Liver (tissue), 9 donors: ENCODE data around the gene HOMER3. TPM values are rescaled to one million over a fixed set of nuclear protein-coding genes. Genes with fewer than 3 reads are reported as not detected.

Experiments
- DNase-seq: peaks from one replicate; pipeline ENCODE4 v3.0.0-alpha.2; 2017; ENCODE audit warnings: low spot score
- H3K27ac ChIP-seq, 2 donors: one replicate each; pipeline ENCODE4 v1.7.0; 2013; ENCODE audit warnings: inconsistent platforms in 2 of 2, low read length in 2 of 2, control low read depth in 1 of 2, low read depth in 1 of 2, mild to moderate bottlenecking in 1 of 2
- H3K27me3 ChIP-seq, 4 donors: one replicate each; pipeline versions ENCODE4 v1.6.1 to v1.7.0; 2013; ENCODE audit warnings: low read length in 3 of 4, inconsistent platforms in 1 of 4, mild to moderate bottlenecking in 1 of 4, moderate library complexity in 1 of 4; ENCODE audit not compliant: control insufficient read depth in 4 of 4, insufficient read depth in 4 of 4
- H3K36me3 ChIP-seq, 4 donors: one replicate each; pipeline versions ENCODE4 v1.6.1 to v1.7.0; 2013; ENCODE audit warnings: low read length in 3 of 4, mild to moderate bottlenecking in 3 of 4, low read depth in 1 of 4, moderate library complexity in 1 of 4; ENCODE audit not compliant: control insufficient read depth in 4 of 4, insufficient read depth in 3 of 4
- H3K4me1 ChIP-seq, 4 donors: one replicate each; pipeline versions ENCODE4 v1.6.1 to v1.7.0; 2013; ENCODE audit warnings: low read length in 3 of 4, mild to moderate bottlenecking in 3 of 4, moderate library complexity in 1 of 4; ENCODE audit not compliant: control insufficient read depth in 4 of 4, insufficient read depth in 4 of 4
- H3K4me3 ChIP-seq, 3 donors: one replicate each; pipeline versions ENCODE4 v1.6.1 to v1.7.0; 2013; ENCODE audit warnings: low read length in 3 of 3, control low read depth in 1 of 3, low read depth in 1 of 3, mild to moderate bottlenecking in 1 of 3
- H3K9ac ChIP-seq, 2 donors: one replicate each; pipeline ENCODE4 v1.7.0; 2013; ENCODE audit warnings: low read length in 2 of 2, mild to moderate bottlenecking in 2 of 2, moderate library complexity in 2 of 2, control low read depth in 1 of 2, low read depth in 1 of 2
- H3K9me3 ChIP-seq, 4 donors: one replicate each; pipeline versions ENCODE4 v1.6.1 to v1.7.0; 2013; ENCODE audit warnings: low read length in 3 of 4; ENCODE audit not compliant: control insufficient read depth in 4 of 4
- FOXA1 ChIP-seq: IDR thresholded peaks from 2 replicates; pipeline ENCODE4 v1.6.1; 2016; ENCODE audit warnings: antibody characterized with exemption
- FOXA2 ChIP-seq: IDR thresholded peaks from 2 replicates; pipeline ENCODE4 v1.6.1; 2016; ENCODE audit warnings: antibody characterized with exemption
- GABPA ChIP-seq, 2 donors: IDR thresholded peaks in 1 of 2; conservative IDR thresholded peaks in 1 of 2; 2 replicates each; pipeline ENCODE4 v1.6.1; 2016; ENCODE audit warnings: antibody characterized with exemption in 2 of 2, mild to moderate bottlenecking in 1 of 2, moderate library complexity in 1 of 2
- HNF4A ChIP-seq, 2 donors: conservative IDR thresholded peaks; 2 replicates each; pipeline ENCODE4 v1.6.1; 2016; ENCODE audit warnings: antibody characterized with exemption in 2 of 2, mild to moderate bottlenecking in 2 of 2
- HNF4G ChIP-seq: IDR thresholded peaks from 2 replicates; pipeline ENCODE4 v1.6.1; 2016; ENCODE audit warnings: antibody characterized with exemption
- JUND ChIP-seq, 2 donors: IDR thresholded peaks; 2 replicates each; pipeline ENCODE4 v1.6.1; 2016; ENCODE audit warnings: antibody characterized with exemption in 2 of 2
- NR2F2 ChIP-seq: IDR thresholded peaks from 2 replicates; pipeline ENCODE4 v1.6.1; 2016; ENCODE audit warnings: antibody characterized with exemption
- RAD21 ChIP-seq, 2 donors: IDR thresholded peaks; 2 replicates each; pipeline ENCODE4 v1.6.1; 2016; ENCODE audit warnings: antibody characterized with exemption in 2 of 2, mild to moderate bottlenecking in 2 of 2
- RXRA ChIP-seq, 2 donors: IDR thresholded peaks; 2 replicates each; pipeline ENCODE4 v1.6.1; 2017 to 2018; ENCODE audit warnings: antibody characterized with exemption in 2 of 2, mild to moderate bottlenecking in 1 of 2
- SP1 ChIP-seq: IDR thresholded peaks from 2 replicates; pipeline ENCODE4 v1.6.1; 2018; ENCODE audit warnings: antibody characterized with exemption, mild to moderate bottlenecking
- TAF1 ChIP-seq: conservative IDR thresholded peaks from 2 replicates; pipeline ENCODE4 v1.6.1; 2016; ENCODE audit warnings: antibody characterized with exemption, mild to moderate bottlenecking
- YY1 ChIP-seq: IDR thresholded peaks from 2 replicates; pipeline ENCODE4 v1.6.1; 2016; ENCODE audit warnings: antibody characterized with exemption, mild to moderate bottlenecking
- WGBS: extraction: QIAGEN DNeasy Blood & Tissue Kit; methylation state at CpG from one replicate; pipeline ENCODE4 v1.1.7; 2013; 5-methylcytosine and 5-hydroxymethylcytosine counted together
- polyA plus RNA-seq, 2 donors: library from polyadenylated mRNA; stranded (reverse) in 1 of 2; unstranded in 1 of 2; fragments of 200-250 nt in 1 of 2; fragments of >200 nt in 1 of 2; fragmentation: Nextera tagmentation in 1 of 2; extraction: Ambion mirVana in 1 of 2; gene quantifications; one replicate each; pipeline versions ENCODE4 v1.2.1 to v1.2.3, GENCODE V29; 2013 to 2015
- total RNA-seq, 2 donors: library from RNA; depleted of rRNA; stranded (reverse); fragments of >200 nt; gene quantifications; one replicate each; pipeline ENCODE4 v1.2.3, GENCODE V29; 2014
- TF ChIP-seq, protein P1 (sequence below): IDR thresholded peaks from 2 replicates; pipeline ENCODE4 v1.6.1; 2016; ENCODE audit warnings: antibody characterized with exemption
- TF ChIP-seq, protein P2 (sequence below): IDR thresholded peaks from 2 replicates; pipeline ENCODE4 v1.6.1; 2016; ENCODE audit warnings: antibody characterized with exemption, mild to moderate bottlenecking
- TF ChIP-seq, protein P3 (sequence below): IDR thresholded peaks from 2 replicates; pipeline ENCODE4 v1.6.1; 2016; ENCODE audit warnings: antibody characterized with exemption
- TF ChIP-seq, protein P4 (sequence below): IDR thresholded peaks from 2 replicates; pipeline ENCODE4 v1.6.1; 2016; ENCODE audit warnings: antibody characterized with exemption
- TF ChIP-seq, protein P5 (sequence below): fragments of 150-350 bp; IDR thresholded peaks from 2 replicates; pipeline ENCODE4 v1.5.1; 2017; ENCODE audit warnings: improper control_type of control experiment, low read depth, low read length; ENCODE audit not compliant: missing input control
- donor health status: healthy.
- donor health status: healthy.
- donor health status: healthy.
- donor health status: healthy.
- donor health status: healthy.

The HOMER3 gene
- total and polyA plus RNA-seq, 4 donors = 0.18 to 5.4 (median 3.5) TPM

DNA sequence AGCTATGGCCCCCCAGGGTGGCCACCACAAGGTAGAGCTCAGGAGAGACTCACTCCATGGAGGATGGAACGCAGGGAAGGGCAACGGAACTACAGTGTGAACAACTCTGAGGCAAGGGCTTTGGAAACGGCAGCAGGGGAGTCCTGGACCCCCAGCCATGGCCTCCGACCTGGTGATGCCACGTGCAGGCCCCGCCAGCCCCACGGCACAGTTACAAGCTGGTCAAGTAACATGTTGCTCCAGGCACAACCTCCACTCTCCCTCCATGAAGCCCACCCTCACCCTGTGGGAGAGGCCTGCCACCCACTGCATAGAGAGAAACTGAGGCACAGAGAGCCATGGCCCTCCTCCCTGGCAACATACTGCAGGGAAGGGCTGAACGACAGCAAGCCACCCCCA is 36.0 kb downstream of the HOMER3 start:
- peaks cover 4 to 66% (median 20%) of the 10 kb centered on the region in 4 donors for H3K36me3 ChIP-seq
- DNase-seq = no peak
- no peaks in the 10 kb centered on the region for H3K4me1 ChIP-seq
- H3K27ac ChIP-seq = no peak overlapping the region
- no peak overlapping the region for H3K9ac ChIP-seq
- no peak overlapping the region for H3K4me3 ChIP-seq
- no peaks in the 10 kb centered on the region for H3K9me3 ChIP-seq
- TF ChIP-seq GABPA (IDR thresholded peaks at IDR 0.05 in 1 of 2, conservative IDR thresholded peaks at IDR 0.05 in 1 of 2) = no peak
- TF ChIP-seq NR2F2 = no peak
- no peak for TF ChIP-seq HNF4A (conservative IDR thresholded peaks at IDR 0.05)
- no peak for TF ChIP-seq FOXA1
- no peak for TF ChIP-seq FOXA2
- no peak for TF ChIP-seq HNF4G
- TF ChIP-seq, protein P1, sequence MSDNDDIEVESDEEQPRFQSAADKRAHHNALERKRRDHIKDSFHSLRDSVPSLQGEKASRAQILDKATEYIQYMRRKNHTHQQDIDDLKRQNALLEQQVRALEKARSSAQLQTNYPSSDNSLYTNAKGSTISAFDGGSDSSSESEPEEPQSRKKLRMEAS = no peak
- no peak for TF ChIP-seq SP1
- no peak for TF ChIP-seq JUND (IDR thresholded peaks at IDR 0.05)
- TF ChIP-seq, protein P2, sequence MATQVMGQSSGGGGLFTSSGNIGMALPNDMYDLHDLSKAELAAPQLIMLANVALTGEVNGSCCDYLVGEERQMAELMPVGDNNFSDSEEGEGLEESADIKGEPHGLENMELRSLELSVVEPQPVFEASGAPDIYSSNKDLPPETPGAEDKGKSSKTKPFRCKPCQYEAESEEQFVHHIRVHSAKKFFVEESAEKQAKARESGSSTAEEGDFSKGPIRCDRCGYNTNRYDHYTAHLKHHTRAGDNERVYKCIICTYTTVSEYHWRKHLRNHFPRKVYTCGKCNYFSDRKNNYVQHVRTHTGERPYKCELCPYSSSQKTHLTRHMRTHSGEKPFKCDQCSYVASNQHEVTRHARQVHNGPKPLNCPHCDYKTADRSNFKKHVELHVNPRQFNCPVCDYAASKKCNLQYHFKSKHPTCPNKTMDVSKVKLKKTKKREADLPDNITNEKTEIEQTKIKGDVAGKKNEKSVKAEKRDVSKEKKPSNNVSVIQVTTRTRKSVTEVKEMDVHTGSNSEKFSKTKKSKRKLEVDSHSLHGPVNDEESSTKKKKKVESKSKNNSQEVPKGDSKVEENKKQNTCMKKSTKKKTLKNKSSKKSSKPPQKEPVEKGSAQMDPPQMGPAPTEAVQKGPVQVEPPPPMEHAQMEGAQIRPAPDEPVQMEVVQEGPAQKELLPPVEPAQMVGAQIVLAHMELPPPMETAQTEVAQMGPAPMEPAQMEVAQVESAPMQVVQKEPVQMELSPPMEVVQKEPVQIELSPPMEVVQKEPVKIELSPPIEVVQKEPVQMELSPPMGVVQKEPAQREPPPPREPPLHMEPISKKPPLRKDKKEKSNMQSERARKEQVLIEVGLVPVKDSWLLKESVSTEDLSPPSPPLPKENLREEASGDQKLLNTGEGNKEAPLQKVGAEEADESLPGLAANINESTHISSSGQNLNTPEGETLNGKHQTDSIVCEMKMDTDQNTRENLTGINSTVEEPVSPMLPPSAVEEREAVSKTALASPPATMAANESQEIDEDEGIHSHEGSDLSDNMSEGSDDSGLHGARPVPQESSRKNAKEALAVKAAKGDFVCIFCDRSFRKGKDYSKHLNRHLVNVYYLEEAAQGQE = no peak
- TF ChIP-seq, protein P3, sequence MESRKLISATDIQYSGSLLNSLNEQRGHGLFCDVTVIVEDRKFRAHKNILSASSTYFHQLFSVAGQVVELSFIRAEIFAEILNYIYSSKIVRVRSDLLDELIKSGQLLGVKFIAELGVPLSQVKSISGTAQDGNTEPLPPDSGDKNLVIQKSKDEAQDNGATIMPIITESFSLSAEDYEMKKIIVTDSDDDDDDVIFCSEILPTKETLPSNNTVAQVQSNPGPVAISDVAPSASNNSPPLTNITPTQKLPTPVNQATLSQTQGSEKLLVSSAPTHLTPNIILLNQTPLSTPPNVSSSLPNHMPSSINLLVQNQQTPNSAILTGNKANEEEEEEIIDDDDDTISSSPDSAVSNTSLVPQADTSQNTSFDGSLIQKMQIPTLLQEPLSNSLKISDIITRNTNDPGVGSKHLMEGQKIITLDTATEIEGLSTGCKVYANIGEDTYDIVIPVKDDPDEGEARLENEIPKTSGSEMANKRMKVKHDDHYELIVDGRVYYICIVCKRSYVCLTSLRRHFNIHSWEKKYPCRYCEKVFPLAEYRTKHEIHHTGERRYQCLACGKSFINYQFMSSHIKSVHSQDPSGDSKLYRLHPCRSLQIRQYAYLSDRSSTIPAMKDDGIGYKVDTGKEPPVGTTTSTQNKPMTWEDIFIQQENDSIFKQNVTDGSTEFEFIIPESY = no peak
- no peak for TF ChIP-seq YY1
- TF ChIP-seq, protein P4, sequence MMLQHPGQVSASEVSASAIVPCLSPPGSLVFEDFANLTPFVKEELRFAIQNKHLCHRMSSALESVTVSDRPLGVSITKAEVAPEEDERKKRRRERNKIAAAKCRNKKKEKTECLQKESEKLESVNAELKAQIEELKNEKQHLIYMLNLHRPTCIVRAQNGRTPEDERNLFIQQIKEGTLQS = no peak
- TF ChIP-seq RAD21 (IDR thresholded peaks at IDR 0.05) = no peak
- TF ChIP-seq, protein P5, sequence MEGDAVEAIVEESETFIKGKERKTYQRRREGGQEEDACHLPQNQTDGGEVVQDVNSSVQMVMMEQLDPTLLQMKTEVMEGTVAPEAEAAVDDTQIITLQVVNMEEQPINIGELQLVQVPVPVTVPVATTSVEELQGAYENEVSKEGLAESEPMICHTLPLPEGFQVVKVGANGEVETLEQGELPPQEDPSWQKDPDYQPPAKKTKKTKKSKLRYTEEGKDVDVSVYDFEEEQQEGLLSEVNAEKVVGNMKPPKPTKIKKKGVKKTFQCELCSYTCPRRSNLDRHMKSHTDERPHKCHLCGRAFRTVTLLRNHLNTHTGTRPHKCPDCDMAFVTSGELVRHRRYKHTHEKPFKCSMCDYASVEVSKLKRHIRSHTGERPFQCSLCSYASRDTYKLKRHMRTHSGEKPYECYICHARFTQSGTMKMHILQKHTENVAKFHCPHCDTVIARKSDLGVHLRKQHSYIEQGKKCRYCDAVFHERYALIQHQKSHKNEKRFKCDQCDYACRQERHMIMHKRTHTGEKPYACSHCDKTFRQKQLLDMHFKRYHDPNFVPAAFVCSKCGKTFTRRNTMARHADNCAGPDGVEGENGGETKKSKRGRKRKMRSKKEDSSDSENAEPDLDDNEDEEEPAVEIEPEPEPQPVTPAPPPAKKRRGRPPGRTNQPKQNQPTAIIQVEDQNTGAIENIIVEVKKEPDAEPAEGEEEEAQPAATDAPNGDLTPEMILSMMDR = no peak
- no peak for TF ChIP-seq RXRA (IDR thresholded peaks at IDR 0.05)
- no peak for TF ChIP-seq TAF1
- H3K27me3 ChIP-seq = no peaks in the 10 kb centered on the region
- WGBS = 94% methylated on average over 8 of the region's 8 CpGs
